Occipital lobe (tissue), 2 donors: Measurements from ENCODE around the gene NDFIP1. TPM values are rescaled to one million over a fixed set of nuclear protein-coding genes. Genes with fewer than 3 reads are reported as not detected.
A peak's percentile ranks its signal among the peaks of the same experiment; 100 is the strongest.
"Not testable (repeated sequence)": the region's sequence is repeated elsewhere in the genome, so short reads cannot be mapped to it uniquely, and the experiment has no call there.

Experiments
- DNase-seq: peaks from one replicate; lab custom pipeline; 2025; lab: John Stamatoyannopoulos, UW
- total RNA-seq: library from RNA; depleted of rRNA; stranded (reverse); fragments of >200 nt; gene quantifications from one replicate; pipeline ENCODE4 v1.2.3, GENCODE V29; 2014

The NDFIP1 gene, protein sequence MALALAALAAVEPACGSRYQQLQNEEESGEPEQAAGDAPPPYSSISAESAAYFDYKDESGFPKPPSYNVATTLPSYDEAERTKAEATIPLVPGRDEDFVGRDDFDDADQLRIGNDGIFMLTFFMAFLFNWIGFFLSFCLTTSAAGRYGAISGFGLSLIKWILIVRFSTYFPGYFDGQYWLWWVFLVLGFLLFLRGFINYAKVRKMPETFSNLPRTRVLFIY
- total RNA-seq, result 134 TPM

- DNase-seq, result peak; percentile 72
Measured at GRCh38 chr5:142108432-142109330, at the start of gene NDFIP1. NDFIP1 (plus strand) TSS chr5:142108779; CDS start chr5:142108975, 196 bp downstream.

DNA sequence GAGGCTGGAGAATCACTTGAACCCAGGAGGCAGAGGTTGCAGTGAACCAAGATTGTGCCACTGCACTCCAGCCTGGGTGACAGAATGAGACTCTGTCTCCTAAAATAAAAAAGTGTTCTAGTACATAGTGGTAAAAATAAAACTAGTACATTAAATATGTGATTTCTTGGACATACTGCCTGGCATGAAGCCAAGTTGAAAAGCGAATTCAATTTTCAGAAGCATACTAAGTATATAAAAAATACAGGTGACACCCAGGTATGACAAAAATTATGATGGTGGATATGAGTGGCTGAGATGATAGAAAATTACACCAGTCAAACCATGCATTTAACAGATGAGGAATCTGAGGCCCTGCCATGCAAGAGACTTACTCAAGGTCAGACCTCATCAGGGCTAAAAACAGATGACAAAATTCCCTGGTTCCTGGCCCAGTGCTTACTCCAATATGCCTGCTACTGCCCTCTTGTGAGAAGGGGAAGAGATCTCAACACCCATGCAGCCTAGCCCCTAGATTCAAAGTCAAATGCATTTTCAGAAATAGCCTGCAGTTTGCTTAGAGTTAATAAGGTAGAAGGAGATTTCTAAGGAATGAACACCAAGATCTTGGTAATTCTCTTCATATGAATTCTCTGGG is 49.2 kb upstream of the NDFIP1 start:
- no peak for DNase-seq

- DNase-seq, result no peak
Measured at GRCh38 chr5:142063376-142063775, 45.2 kb upstream of the NDFIP1 start.

GRCh38 chr5:142063878-142064331 is 44.7 kb upstream of the NDFIP1 start:
- DNase-seq, result peak; percentile 95

- DNase-seq, result peak; percentile 72
Measured at GRCh38 chr5:142065273-142065672, 43.3 kb upstream of the NDFIP1 start.

DNA sequence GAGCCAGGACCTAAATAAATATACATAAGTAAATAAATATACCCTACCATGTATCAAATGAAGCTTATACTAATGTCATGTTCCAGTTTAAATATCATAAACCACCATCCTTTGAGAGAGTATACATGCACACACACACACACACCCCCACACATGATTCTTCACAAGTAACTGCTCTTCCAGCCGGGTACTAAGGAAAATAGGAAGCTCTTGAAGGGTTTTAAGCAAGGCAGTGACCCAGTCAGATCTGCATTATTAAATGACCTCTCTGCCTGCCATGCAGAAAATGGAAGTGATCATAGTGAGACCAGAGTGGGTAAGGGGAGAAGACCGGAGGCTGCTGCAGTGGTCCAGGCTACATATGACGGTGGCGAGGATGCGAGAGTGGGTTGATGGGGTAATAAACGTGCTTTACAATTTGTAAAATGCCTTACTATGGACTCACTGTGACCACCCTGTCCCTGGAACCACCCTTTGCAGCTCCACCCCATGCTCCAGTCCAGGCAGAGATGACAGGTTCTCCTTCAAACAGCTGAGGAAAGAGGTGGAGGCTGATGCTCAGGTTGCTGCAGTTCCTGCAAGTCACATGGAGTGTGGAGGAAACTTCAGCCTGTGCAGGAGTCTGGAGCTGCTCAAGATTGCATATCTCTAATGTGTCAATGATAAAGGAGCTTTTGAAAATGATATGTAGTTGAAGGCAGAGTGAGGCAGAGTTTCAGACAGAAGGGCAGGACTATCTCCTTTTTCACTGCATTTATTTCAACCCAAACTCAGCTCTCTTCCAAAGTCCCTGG is 38.8 kb upstream of the NDFIP1 start:
- DNase-seq, result no peak

- no peak for DNase-seq
Measured at GRCh38 chr5:142070734-142071133, 37.8 kb upstream of the NDFIP1 start.

- no peak for DNase-seq
Measured at GRCh38 chr5:142072488-142072887, 36.1 kb upstream of the NDFIP1 start.

DNA sequence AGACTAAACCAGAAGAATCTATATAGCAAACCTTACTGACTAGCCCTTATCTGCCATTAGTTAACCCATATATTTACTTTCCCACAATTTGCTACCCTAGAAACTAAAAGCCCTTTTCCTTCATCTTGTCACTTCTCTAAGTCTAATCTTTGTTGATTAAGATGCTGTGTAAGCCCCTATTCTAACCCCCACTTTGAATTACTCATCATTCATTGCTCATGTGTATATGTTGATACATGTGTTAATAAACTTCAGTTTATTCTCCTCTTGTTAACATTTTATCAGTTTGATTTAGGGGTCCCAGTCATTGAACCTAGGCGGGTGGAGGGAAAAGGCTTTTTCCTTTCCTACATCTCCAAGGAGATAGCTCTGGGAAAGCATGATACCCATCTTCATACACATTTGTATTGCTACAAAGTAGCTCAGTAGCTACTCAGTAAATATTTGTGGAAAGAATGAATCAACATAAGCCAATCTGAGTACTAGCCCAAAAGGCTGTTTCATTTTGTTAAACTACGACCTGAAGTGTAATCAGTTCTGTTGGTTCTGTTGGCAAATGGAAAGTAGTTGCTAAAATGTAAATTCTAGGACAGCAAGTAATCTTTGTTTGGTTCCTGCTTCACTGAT is 35.1 kb upstream of the NDFIP1 start:
- DNase-seq, result no peak

GRCh38 chr5:142074006-142074405 is 34.6 kb upstream of the NDFIP1 start:
- no peak for DNase-seq

GRCh38 chr5:142078221-142078620 is 30.4 kb upstream of the NDFIP1 start:
- DNase-seq, result no peak

GRCh38 chr5:142078706-142079105 is 29.9 kb upstream of the NDFIP1 start:
- DNase-seq, result no peak

- no peak for DNase-seq
Measured at GRCh38 chr5:142079306-142079721, 29.3 kb upstream of the NDFIP1 start.

- no peak for DNase-seq
Measured at GRCh38 chr5:142080248-142080647, 28.3 kb upstream of the NDFIP1 start.

DNA sequence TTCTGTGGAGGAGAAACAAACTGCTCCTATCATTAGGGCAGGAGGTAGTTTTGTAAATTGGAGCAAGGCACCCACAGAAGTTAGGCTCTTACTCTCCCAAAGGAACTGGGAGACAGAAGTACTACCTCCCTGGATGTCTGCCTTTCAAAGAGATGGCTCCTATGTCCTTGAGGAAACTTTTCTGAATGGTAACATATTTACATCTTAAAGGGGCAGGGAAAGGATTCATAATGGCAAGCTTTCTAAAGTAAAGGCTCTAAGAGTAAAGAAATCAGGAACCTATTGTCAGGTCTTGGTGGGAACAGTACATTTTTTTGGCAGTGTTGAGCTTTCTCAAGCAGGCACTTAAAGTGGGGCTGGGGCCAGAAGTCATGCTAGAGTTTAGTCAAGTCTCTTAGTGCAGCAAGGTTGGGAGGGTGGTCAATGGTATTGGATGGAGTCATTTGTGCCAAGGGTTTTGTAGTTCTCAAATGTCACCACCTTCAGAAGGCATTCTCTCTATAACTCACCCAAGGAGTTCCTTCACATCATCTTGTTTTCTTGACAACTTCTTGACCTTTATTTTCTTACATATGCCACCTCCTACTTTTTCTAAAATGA is 26.3 kb upstream of the NDFIP1 start:
- no peak for DNase-seq

DNA sequence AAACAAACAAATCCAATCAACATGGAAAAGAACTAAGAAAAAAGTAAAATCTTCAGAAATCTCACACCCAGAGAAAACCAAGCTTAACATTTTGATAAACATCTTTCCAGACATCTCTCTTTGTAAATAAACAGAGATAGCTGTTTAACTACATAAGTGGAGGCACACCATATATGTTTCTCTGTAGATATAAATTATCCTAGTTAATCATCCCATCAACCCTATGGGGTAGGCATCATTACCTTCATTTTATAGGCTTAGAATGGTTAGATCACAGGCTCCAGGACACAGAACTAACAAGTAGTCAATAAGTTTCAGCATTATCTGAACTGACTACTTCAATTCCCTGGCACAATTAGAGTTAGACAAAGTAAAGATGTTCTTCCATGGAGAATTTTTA is 22.4 kb upstream of the NDFIP1 start:
- no peak for DNase-seq

- DNase-seq, result no peak
Measured at GRCh38 chr5:142086679-142087078, 21.9 kb upstream of the NDFIP1 start.

- DNase-seq, result no peak
Measured at GRCh38 chr5:142087920-142088679, 20.5 kb upstream of the NDFIP1 start.

DNA sequence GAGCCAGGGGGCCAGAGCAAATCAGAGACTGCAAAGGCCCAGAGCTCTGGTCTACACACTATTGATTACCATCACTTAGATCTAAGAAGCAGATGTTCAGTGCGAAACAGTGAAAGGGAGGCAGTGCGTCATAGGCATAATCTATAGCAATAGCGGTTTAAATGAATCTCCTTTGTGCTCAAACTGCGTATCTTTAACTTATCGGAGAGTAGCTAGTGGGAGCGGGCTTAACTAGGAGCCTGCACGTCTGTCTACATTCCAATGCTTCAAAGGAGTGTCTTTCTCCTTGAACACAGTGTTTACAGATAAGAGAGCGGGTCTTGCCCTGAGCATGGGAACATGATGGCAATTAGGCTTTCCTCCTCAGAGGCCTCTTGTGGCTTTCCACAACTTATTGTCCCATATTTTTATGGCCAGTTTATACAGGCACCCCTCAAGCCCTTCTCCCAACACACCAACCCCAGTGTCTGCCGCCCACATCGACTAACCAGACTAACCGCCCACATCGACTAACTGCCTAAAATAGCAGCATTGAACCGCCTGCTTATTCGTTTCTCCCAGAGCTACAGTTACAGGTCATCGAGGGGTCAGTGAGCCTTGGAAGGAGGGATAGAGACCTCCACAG is 19.6 kb upstream of the NDFIP1 start:
- not testable (repeated sequence) for DNase-seq
